ENCODE results near the gene GABRG3. TPM values are rescaled to one million over a fixed set of nuclear protein-coding genes. Genes with fewer than 3 reads are reported as not detected.

The GABRG3 gene
- total and polyA plus RNA-seq, 2 donors from 2014 or later: not detected

GRCh38 chr15:27017168-27017809 lies 46.3 kb downstream of the GABRG3 start:
- FAIRE-seq (peak; percentile 63), DNase-seq (peak in 4 of 5 donors; percentile 70 to 82 (median 81))
- Histone ChIP-seq H3K27ac (ENCODE audit: low read depth in 2 of 2, low read length in 2 of 2) (no peak overlapping the region), H3K9me3 (ENCODE audit: control insufficient read depth in 2 of 3, insufficient read depth in 1 of 3, low read length in 3 of 3) (no peaks in the 10 kb centered on the region), H3K27me3 (ENCODE audit: control insufficient read depth, insufficient read depth, low read length) (no peaks in the 10 kb centered on the region), H3K4me3 (ENCODE audit: low read length in 3 of 3) (no peak overlapping the region), H3K9ac (ENCODE audit: low read length in 3 of 3) (no peak overlapping the region), H3K4me1 (ENCODE audit: control insufficient read depth in 2 of 3, insufficient read depth in 2 of 3, low read depth in 1 of 3, low read length in 3 of 3) (no peaks in the 10 kb centered on the region), H3K36me3 (ENCODE audit: control insufficient read depth in 2 of 3, insufficient read depth in 3 of 3, low read length in 3 of 3) (no peaks in the 10 kb centered on the region)
- intact Hi-C loops (cut with DNase I): loop anchor here (10.0 kb wide), 1 partner anchor 122 kb away; no protein-coding TSS in a partner anchor
- peak; percentile 76 for TF ChIP-seq CTCF (IDR thresholded peaks at IDR 0.05; ENCODE audit: borderline replicate concordance, extremely low read depth, insufficient read depth)

GRCh38 chr15:27019687-27020086 lies 48.7 kb downstream of the GABRG3 start:
- Histone ChIP-seq H3K36me3 (ENCODE audit: control insufficient read depth in 2 of 3, insufficient read depth in 3 of 3, low read length in 3 of 3) (no peaks in the 10 kb centered on the region), H3K27me3 (ENCODE audit: control insufficient read depth, insufficient read depth, low read length) (no peaks in the 10 kb centered on the region), H3K9me3 (ENCODE audit: control insufficient read depth in 2 of 3, insufficient read depth in 1 of 3, low read length in 3 of 3) (no peaks in the 10 kb centered on the region), H3K4me3 (ENCODE audit: low read length in 3 of 3) (no peak overlapping the region), H3K27ac (ENCODE audit: low read depth in 2 of 2, low read length in 2 of 2) (no peak overlapping the region), H3K4me1 (ENCODE audit: control insufficient read depth in 2 of 3, insufficient read depth in 2 of 3, low read depth in 1 of 3, low read length in 3 of 3) (no peaks in the 10 kb centered on the region), H3K9ac (ENCODE audit: low read length in 3 of 3) (no peak overlapping the region)
- intact Hi-C loops (cut with DNase I): loop anchor here (10.0 kb wide), 1 partner anchor 125 kb away; no protein-coding TSS in a partner anchor
- no peak for FAIRE-seq
- no peak for TF ChIP-seq CTCF (IDR thresholded peaks at IDR 0.05; ENCODE audit: borderline replicate concordance, extremely low read depth, insufficient read depth)
- DNase-seq: no peak

- Histone ChIP-seq H3K4me3 (ENCODE audit: low read length in 3 of 3) (no peak overlapping the region), H3K4me1 (ENCODE audit: control insufficient read depth in 2 of 3, insufficient read depth in 2 of 3, low read depth in 1 of 3, low read length in 3 of 3) (no peaks in the 10 kb centered on the region), H3K36me3 (ENCODE audit: control insufficient read depth in 2 of 3, insufficient read depth in 3 of 3, low read length in 3 of 3) (no peaks in the 10 kb centered on the region), H3K9ac (ENCODE audit: low read length in 3 of 3) (no peak overlapping the region), H3K27me3 (ENCODE audit: control insufficient read depth, insufficient read depth, low read length) (no peaks in the 10 kb centered on the region), H3K27ac (ENCODE audit: low read depth in 2 of 2, low read length in 2 of 2) (no peak overlapping the region), H3K9me3 (ENCODE audit: control insufficient read depth in 2 of 3, insufficient read depth in 1 of 3, low read length in 3 of 3) (no peaks in the 10 kb centered on the region)
- no peak for TF ChIP-seq CTCF (IDR thresholded peaks at IDR 0.05; ENCODE audit: borderline replicate concordance, extremely low read depth, insufficient read depth)
- FAIRE-seq (no peak), DNase-seq (no peak)
- intact Hi-C loops (cut with DNase I): no loop called here
Measured at GRCh38 chr15:27025481-27025966, 54.5 kb downstream of the GABRG3 start.
